HG02938 (cell line): ENCODE data around the gene GPANK1.
"Not testable (repeated sequence)": the region's sequence is repeated elsewhere in the genome, so short reads cannot be mapped to it uniquely, and the experiment has no call there.

Experiments used
- ATAC-seq: cut with Tn5 transposase; IDR thresholded peaks from one replicate; pipeline ENCODE4 v1.9.1; 2021; ENCODE audit warnings: mild to moderate bottlenecking, moderate library complexity; ENCODE audit not compliant: unreplicated experiment

Gene GPANK1

DNA sequence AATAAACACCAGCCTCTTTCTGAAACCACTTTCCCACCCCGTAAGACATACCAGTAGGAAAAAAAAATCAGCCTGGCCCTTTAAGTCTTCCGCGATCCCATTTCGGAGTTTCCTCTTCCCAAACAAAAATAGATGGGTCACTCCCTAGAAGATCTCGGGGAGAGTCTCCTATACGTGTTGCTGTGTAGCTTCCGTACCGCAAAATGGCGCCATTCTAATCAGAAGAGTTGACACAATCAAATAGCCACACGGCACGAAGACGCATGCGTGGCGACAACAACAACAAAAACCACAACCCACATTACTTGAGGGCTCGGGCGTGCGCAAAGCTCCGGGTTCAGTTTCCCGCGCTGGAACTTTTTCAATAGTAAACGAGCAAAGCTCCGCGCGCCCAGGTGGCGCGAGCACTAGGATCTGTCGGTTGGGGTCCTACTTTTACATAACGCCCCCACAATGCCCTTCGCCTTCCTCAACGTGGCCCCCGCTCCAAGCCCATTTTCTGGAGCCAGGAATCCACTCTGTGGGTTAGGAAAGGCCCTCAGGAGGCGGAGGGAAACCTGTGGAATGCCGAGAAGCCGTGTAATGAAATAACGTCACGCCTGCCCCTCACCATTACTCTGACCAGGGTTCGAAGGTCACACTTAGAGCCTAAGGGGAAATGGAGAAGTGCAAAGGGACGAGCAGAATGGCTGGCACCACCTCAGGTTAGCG is at the start of gene GPANK1:
Gene GPANK1 (minus strand): TSS at position 208 of the 711 bp plus-strand sequence. CDS start 519 bp downstream, outside the sequence.
- peak; percentile 36 for ATAC-seq

DNA sequence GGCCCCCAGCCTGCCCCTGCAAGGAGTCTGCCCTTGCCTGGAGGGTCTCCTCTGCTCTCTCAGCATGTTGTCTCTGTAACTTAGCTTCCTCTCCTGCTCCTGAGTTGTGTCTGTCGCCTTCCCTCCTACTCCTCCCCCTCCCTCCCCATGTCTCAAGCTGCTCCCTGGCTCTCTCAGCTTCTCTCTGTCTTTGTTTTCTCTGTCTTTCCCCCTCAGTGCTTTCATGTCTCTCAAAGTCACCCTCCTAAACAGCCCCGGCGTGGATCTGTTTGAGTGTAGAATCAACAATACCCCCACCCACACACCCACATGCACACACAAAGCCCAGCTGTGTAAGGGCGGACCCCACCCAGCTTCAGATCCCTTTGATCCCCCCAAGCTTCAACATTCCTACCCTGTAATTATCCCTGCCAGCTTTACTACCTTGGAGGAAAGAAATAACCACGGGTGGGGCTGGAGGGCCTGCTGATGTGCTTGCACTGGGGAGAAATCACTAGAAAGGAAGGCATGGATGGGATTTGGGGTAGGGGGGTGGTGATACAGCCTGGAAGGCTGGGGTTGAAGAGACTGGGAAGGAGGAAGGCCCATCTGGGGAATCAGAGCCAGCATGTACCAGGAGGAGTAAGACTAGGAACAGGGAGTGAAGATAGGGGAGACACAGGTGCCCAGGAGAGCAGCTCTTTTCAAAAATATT is 49.3 kb upstream of the GPANK1 start:
- no peak for ATAC-seq

DNA sequence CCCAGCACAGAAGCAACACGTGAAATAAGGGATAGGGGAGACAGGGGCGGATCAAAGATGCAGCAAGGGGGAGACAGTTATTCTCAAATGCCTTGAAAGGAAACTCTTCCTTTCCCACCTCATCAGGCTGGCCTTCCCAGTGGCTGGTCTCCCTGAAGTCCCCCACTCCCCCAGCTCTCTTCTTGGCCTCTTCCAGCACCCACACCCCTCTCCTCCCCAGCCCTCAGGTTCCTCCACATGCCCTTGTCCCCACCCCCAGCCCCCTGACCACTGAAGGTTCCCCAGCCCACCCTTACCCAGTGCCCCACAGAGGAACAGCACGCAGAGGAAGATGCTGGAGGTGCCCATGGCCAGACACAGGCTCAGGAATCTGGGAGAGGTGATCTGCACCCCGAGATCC is 48.7 kb upstream of the GPANK1 start:
- no peak for ATAC-seq

- no peak for ATAC-seq
Measured at GRCh38 chr6:31712296-31712695, 47.5 kb upstream of the GPANK1 start.

DNA sequence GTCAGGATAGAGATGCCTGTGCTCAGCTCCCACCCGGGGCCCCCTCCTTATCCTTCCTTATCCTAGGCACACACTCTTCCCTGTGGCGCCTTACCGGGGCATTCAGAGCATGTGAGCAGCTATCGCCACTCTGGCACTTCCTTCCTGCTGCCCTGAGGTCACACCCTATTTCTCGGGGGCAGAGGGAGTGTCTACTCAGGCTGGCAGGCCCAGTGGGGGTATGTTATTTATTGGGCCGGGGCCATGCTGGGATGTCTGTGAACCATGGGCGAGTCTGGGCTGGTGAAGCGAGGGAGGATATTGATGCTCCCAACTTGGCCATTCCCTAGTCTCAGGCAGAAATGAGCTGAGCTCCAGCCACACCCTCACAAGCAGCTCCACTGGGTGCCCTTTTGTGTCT is 46.4 kb upstream of the GPANK1 start:
- ATAC-seq = no peak

- ATAC-seq = no peak
Measured at GRCh38 chr6:31710523-31711219, 45.9 kb upstream of the GPANK1 start.

- ATAC-seq = not testable (repeated sequence)
Measured at GRCh38 chr6:31709157-31709556, 44.4 kb upstream of the GPANK1 start.

- ATAC-seq = no peak
Measured at GRCh38 chr6:31708224-31708623, 43.4 kb upstream of the GPANK1 start.

DNA sequence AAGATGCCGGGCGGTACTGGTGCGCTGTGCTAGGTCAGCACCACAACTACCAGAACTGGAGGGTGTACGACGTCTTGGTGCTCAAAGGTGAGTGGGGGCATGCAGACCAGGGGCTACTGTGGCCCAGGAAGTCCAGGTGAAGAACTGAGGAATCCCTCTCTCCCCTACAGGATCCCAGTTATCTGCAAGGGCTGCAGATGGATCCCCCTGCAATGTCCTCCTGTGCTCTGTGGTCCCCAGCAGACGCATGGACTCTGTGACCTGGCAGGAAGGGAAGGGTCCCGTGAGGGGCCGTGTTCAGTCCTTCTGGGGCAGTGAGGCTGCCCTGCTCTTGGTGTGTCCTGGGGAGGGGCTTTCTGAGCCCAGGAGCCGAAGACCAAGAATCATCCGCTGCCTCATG is 42.9 kb upstream of the GPANK1 start:
- ATAC-seq = no peak

- ATAC-seq = no peak
Measured at GRCh38 chr6:31706599-31706998, 41.8 kb upstream of the GPANK1 start, which contains the start of gene LY6G6F. TSS of gene LY6G6F (plus strand) at chr6:31706866. CDS start at chr6:31706907, 41 bp downstream.

- no peak for ATAC-seq
Measured at GRCh38 chr6:31705931-31706330, 41.1 kb upstream of the GPANK1 start.

DNA sequence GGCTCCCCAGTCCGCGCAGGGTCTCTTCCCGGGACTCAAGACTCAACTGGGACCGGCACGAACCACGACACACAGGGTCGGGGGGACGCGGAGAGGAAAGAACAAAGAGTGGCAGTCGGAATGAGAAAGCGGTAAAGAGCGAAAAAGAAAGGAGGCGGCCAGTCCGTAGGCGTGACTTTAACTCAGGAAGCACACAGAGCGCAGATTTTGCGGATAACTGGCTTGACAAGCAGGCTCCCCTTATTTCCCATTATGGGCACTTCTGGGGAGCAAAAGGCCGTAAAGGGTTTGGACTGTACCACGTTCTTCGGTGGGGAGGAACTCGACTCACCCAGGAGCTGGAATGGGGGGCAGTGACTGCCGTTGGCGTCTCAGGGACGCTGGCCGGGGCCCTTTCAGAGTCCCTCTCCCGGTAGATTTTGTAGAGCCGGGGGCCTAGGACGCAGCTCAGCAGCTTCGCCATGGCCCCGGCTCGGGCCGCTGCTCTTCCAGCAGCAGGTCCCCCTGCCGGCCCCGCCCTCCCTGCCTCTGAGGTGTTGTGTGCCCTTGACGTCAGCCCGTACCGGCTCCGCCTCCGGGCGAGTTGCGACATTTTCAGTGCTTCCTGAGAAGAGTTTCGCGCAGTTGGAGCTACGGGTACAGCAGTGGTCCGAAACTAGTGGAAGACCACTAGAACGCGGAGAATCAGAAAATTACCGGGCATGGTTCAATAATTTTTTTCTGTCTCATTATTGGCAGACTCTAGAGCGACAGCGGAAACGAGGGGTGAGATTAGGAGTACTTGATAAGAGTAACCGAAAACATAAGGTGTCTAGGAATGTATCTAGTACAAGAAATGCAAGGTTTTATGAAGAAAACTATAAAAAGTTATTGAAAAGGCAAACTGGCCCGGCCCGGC is 38.3 kb upstream of the GPANK1 start, which contains the start of gene ABHD16A:
Gene ABHD16A (minus strand): TSS at position 506 of the 898 bp plus-strand sequence. CDS start 43 bp downstream, at position 463.
- ATAC-seq = peak; percentile 62

DNA sequence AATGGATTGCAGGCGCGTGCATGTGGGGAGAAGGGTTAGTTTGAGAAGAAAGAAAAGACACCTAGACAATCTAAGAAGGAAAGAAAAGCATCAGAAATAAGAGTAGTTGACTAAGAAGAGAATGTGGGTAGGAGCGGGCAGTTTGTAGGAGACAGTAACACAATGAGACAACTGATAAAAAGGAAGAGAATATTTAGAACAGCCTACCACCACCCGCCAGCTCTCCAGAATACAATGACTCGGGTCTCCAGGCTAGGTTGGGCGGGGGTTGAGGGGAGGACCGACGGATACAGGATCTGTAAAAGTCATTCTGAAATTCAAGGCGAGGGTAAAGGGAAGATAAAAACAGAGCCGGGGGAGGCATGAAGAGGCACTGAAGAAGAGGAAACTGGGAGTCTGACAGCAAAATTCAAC is 37.6 kb upstream of the GPANK1 start:
- no peak for ATAC-seq

DNA sequence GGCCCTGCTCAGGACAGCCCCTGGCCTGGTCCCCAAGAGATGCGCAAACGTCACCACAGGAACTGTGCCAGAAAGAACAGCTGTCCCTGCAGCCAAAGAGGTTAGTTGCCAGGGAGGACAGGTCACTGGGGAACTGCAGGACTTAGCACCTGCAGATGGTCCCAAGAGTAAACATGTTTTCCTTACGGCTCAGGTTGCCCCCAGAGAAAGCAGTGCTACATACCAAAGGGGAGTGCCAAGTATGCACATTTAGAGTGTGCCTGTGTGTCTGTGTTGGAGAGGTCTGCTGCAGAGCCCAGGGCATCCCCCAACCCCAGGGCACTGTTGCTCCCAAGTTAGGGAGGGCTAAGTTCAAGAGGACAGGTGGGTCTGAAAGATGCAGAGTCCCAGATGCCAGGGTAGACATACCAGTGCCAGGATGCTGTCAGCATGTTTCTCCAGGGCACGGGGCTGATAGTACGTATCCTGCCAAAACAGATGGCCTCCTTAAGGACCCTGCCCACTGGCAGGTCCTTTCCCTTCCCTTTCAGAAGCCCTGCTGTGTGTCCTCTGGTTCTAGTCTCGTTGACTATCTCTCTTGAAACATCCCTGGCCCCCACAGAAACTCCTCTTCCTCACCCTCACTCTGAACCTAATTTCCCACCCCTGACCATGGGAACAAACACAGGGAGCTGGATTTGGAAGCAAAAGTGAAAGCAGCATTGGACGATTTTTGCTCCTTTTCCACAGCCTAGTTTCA is 37.0 kb upstream of the GPANK1 start:
- no peak for ATAC-seq

GRCh38 chr6:31700740-31701401 is 36.1 kb upstream of the GPANK1 start:
- no peak for ATAC-seq

- no peak for ATAC-seq
Measured at GRCh38 chr6:31697555-31697954, 32.8 kb upstream of the GPANK1 start.

- ATAC-seq = no peak
Measured at GRCh38 chr6:31693535-31693934, 28.7 kb upstream of the GPANK1 start.

DNA sequence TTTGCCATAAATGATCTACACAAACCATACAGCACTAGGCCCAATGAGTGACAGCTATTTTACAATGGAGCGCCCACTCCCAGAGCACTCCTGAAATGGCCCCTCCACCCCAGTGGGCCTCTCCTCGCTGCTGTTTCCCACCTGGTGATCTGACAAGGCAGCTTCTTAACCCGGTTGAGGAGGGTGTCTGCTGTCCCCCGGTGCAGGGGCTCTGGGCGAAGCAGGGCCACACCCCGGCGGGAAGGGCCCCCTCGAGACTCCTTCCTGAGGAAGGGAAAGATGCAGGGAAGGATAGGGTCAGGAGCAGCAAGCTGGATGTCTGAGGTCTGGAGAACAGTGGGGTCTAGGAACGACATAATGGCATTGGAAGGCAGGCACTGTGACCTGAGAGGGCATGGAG is 28.1 kb upstream of the GPANK1 start:
- ATAC-seq = no peak

GRCh38 chr6:31692353-31692752 is 27.6 kb upstream of the GPANK1 start:
- no peak for ATAC-seq
